Motor neuron (in vitro differentiated cells): ENCODE measurements around the gene TMEM156. TPM values are rescaled to one million over a fixed set of nuclear protein-coding genes. Genes with fewer than 3 reads are reported as not detected.
"Not testable (repeated sequence)": the region's sequence is repeated elsewhere in the genome, so short reads cannot be mapped to it uniquely, and the experiment has no call there.

Experiments
- ATAC-seq, 8 experiments: fragments of 200-7000 bp; cut with Tn5 transposase; replicated peaks in 6 of 8; 2 replicates each; pipeline ENCODE4 v1.8.0; 2021; ENCODE audit warnings: mild to moderate bottlenecking in 8 of 8, moderate library complexity in 8 of 8
- H3K27ac ChIP-seq, 2 donors: fragments of 250-450 bp; sonication (Bioruptor Pico); 2 replicates each; pipeline ENCODE4 v1.9.0; 2021; ENCODE audit warnings: antibody characterized with exemption in 2 of 2, mild to moderate bottlenecking in 2 of 2, moderate library complexity in 1 of 2
- H3K4me1 ChIP-seq, 2 donors: fragments of 250-450 bp; sonication (Bioruptor Pico); replicated peaks in 1 of 2; 2 replicates each; pipeline ENCODE4 v1.6.1; 2021; ENCODE audit warnings: antibody characterized with exemption in 2 of 2, mild to moderate bottlenecking in 2 of 2, moderate library complexity in 1 of 2
- H3K4me3 ChIP-seq, 5 donors: fragments of 250-450 bp; sonication (Bioruptor Pico); 2 replicates each; pipeline ENCODE4 v1.9.0; 2021; ENCODE audit warnings: antibody characterized with exemption in 5 of 5, mild to moderate bottlenecking in 5 of 5, moderate library complexity in 4 of 5
- WGBS, 10 experiments: fragments of 450-650 bp; shearing (Covaris generic); methylation state at CpG; one replicate each; pipeline ENCODE4 v1.0.0; 2022; 5-methylcytosine and 5-hydroxymethylcytosine counted together
- in situ Hi-C, 9 experiments: fragments of 400-800 bp; cut with MboI; loops; one replicate each; pipeline ENCODE4 v1.15.0; 2021; ENCODE audit warnings: low sequenced_read_pairs in 9 of 9, low pct_unique_long_range_greater_than_20kb in 2 of 9; ENCODE audit not compliant: unreplicated experiment in 9 of 9
- total RNA-seq, 8 experiments: library from RNA; unstranded; fragments of 300-600 nt; gene quantifications; 2 replicates each; pipeline versions ENCODE4 v1.2.3 to v1.2.4, GENCODE V29; 2022

Gene TMEM156
- total RNA-seq, 8 experiments from 2014 or later: 0.08 to 0.64 (median 0.27) TPM; not detected in 4

- 0 to 80% (median 60%) methylated on average over 1 to 3 of the region's 3 CpGs; no CpG with 5 or more reads in 1 of the 10 experiments for WGBS, 10 experiments
- peak in 7 of 8 experiments; percentile 26 to 79 (median 67) for ATAC-seq
- in situ Hi-C loops: no loop called here
- Histone ChIP-seq H3K27ac (peak overlapping the region; percentile 55 to 80), H3K4me3 (no peak overlapping the region), H3K4me1 (peaks cover 13 to 25% of the 10 kb centered on the region in 2 donors)
Measured at GRCh38 chr4:39037941-39038340, 5.7 kb upstream of the TMEM156 start.

GRCh38 chr4:39037491-39037825, 5.2 kb upstream of the TMEM156 start:
- H3K27ac ChIP-seq: peak overlapping the region; percentile 55 to 80
- H3K4me1 ChIP-seq: peaks cover 12 to 24% of the 10 kb centered on the region in 2 donors
- H3K4me3 ChIP-seq: no peak overlapping the region
- ATAC-seq: peak; percentile 16 to 96 (median 82)
- WGBS, 10 experiments: 0 to 73% (median 47%) methylated on average over 1 to 2 of the region's 4 CpGs
- in situ Hi-C loops: no loop called here

- peak overlapping the region in 1 of 2 donors; percentile 80 for H3K27ac ChIP-seq
- peaks cover 12 to 24% of the 10 kb centered on the region in 2 donors for H3K4me1 ChIP-seq
- no peak overlapping the region for H3K4me3 ChIP-seq
- 79 to 100% (median 85%) methylated on average over 1 to 7 of the region's 7 CpGs; no CpG with 5 or more reads in 3 of the 10 experiments for WGBS, 10 experiments
- in situ Hi-C loops: no loop called here
- ATAC-seq: peak in 2 of 8 experiments; percentile 16 to 56
Measured at GRCh38 chr4:39036172-39036571, 4.0 kb upstream of the TMEM156 start.

- 68 to 100% (median 94%) methylated on average over 1 to 6 of the region's 6 CpGs; no CpG with 5 or more reads in 1 of the 10 experiments for WGBS, 10 experiments
- ATAC-seq, H3K4me1 ChIP-seq, H3K27ac ChIP-seq, in situ Hi-C loops, H3K4me3 ChIP-seq: not testable (repeated sequence)
Measured at GRCh38 chr4:39031590-39032020, 604 bp downstream of the TMEM156 start.

- in situ Hi-C loops: no loop called here
- H3K4me1 ChIP-seq: no peaks in the 10 kb centered on the region
- no peak overlapping the region for H3K4me3 ChIP-seq
- no peak for ATAC-seq
- WGBS, 10 experiments: 50 to 100% (median 93%) methylated on average over 1 to 3 of the region's 3 CpGs
- H3K27ac ChIP-seq: no peak overlapping the region
Measured at GRCh38 chr4:39030725-39031124, 1.5 kb downstream of the TMEM156 start.

GRCh38 chr4:39029752-39030694, 2.2 kb downstream of the TMEM156 start:
- in situ Hi-C loops: no loop called here
- H3K4me3 ChIP-seq: no peak overlapping the region
- no peaks in the 10 kb centered on the region for H3K4me1 ChIP-seq
- no peak for ATAC-seq
- H3K27ac ChIP-seq: no peak overlapping the region

- Histone ChIP-seq H3K4me1 (no peaks in the 10 kb centered on the region), H3K27ac (no peak overlapping the region), H3K4me3 (no peak overlapping the region)
- in situ Hi-C loops: no loop called here
- no peak for ATAC-seq
Measured at GRCh38 chr4:39026096-39026495, 6.1 kb downstream of the TMEM156 start.

GRCh38 chr4:39025552-39026085, 6.6 kb downstream of the TMEM156 start:
- Histone ChIP-seq H3K4me1 (no peaks in the 10 kb centered on the region), H3K4me3 (no peak overlapping the region), H3K27ac (no peak overlapping the region)
- in situ Hi-C loops: no loop called here
- WGBS, 10 experiments: 61 to 100% (median 89%) methylated on average over 1 to 4 of the region's 4 CpGs
- no peak for ATAC-seq

GRCh38 chr4:39024311-39024865, 7.8 kb downstream of the TMEM156 start:
- in situ Hi-C loops: no loop called here
- H3K4me1 ChIP-seq: no peaks in the 10 kb centered on the region
- no peak for ATAC-seq
- no peak overlapping the region for H3K4me3 ChIP-seq
- no peak overlapping the region for H3K27ac ChIP-seq
- 55 to 100% (median 100%) methylated on average over 1 to 3 of the region's 3 CpGs for WGBS, 10 experiments

- in situ Hi-C loops: no loop called here
- Histone ChIP-seq H3K4me1 (no peaks in the 10 kb centered on the region), H3K27ac (no peak overlapping the region), H3K4me3 (no peak overlapping the region)
- ATAC-seq: no peak
- WGBS, 10 experiments: 80 to 100% (median 80%) methylated on average over 1 of the region's 1 CpG; no CpG with 5 or more reads in 6 of the 10 experiments
Measured at GRCh38 chr4:39023059-39023458, 9.2 kb downstream of the TMEM156 start.

- in situ Hi-C loops: no loop called here
- H3K27ac ChIP-seq: no peak overlapping the region
- 0 to 100% (median 94%) methylated on average over 1 to 2 of the region's 2 CpGs for WGBS, 10 experiments
- H3K4me3 ChIP-seq: no peak overlapping the region
- H3K4me1 ChIP-seq: no peaks in the 10 kb centered on the region
- no peak for ATAC-seq
Measured at GRCh38 chr4:39022241-39022640, 10.0 kb downstream of the TMEM156 start.

- Histone ChIP-seq H3K4me3 (no peak overlapping the region), H3K27ac (no peak overlapping the region), H3K4me1 (no peaks in the 10 kb centered on the region)
- in situ Hi-C loops: no loop called here
- ATAC-seq: no peak
- WGBS, 10 experiments: 73 to 100% (median 94%) methylated on average over 2 to 3 of the region's 3 CpGs
Measured at GRCh38 chr4:39021631-39022030, 10.6 kb downstream of the TMEM156 start.

- no peak for ATAC-seq
- Histone ChIP-seq H3K4me3 (no peak overlapping the region), H3K27ac (no peak overlapping the region), H3K4me1 (no peaks in the 10 kb centered on the region)
- WGBS, 10 experiments: 43 to 100% (median 76%) methylated on average over 1 to 4 of the region's 4 CpGs
- in situ Hi-C loops: no loop called here
Measured at GRCh38 chr4:39020130-39020529, 12.1 kb downstream of the TMEM156 start.
